ENCODE data around the gene TXLNA. TPM values are rescaled to one million over a fixed set of nuclear protein-coding genes. Genes with fewer than 3 reads are reported as not detected.
A peak's percentile ranks its signal among the peaks of the same experiment; 100 is the strongest.

The TXLNA gene
- polyA plus RNA-seq, 1 experiment, result 49.3 TPM

GRCh38 chr1:32182060-32182459, 2.6 kb downstream of the TXLNA start:
- Histone ChIP-seq H3K4me3 (ENCODE audit: low read depth, low read length) (peak overlapping the region; percentile 81), H3K27ac (ENCODE audit: low read depth, low read length) (no peak overlapping the region), H3K9me3 (ENCODE audit: control insufficient read depth, insufficient read depth, low read length) (no peaks in the 10 kb centered on the region; the same call in 1 of the 2 replicates), H3K27me3 (ENCODE audit: control insufficient read depth, insufficient read depth, low read length) (no peaks in the 10 kb centered on the region)
- TF ChIP-seq CTCF (IDR thresholded peaks at IDR 0.05; ENCODE audit: low read depth, low read length), result no peak
- ChIA-PET POLR2A (interaction anchor here (0.7 to 1.0 kb wide), 3 partner anchors 10 to 154 kb away, joined by 3 to 5 read pairs (median 4); partner anchors contain the start of gene MARCKSL1), CTCF (interaction anchor here (0.6 to 0.9 kb wide), 5 partner anchors 8 to 358 kb away, joined by 3 to 6 read pairs (median 4); no protein-coding TSS in a partner anchor)
- DNase-seq (ENCODE audit: low read depth, low spot score), result no peak

DNA sequence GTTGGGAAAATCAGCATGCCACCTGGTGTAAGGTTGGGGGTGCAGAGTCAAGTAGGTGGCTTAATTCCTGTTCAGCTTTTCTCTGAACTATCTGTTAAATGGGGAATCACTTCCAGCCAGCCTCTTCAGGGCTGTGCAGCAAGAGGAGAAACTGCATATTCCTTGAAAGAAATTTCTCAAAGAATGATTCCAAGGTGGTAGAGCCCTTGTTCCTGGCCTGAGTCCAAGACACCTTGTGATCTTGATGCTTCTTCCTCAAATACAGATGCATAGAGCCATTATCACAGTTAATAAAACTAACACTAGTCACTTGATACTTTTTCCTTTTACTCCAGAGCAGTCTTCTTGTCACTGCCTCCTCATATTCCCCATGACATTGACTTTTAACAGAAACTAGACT, 5.2 kb downstream of the TXLNA start:
- ChIA-PET POLR2A (interaction anchor here (0.6 kb wide), 1 partner anchor 52 kb away, joined by 8 read pairs; no protein-coding TSS in a partner anchor), CTCF (interaction anchor here (2.1 kb wide), 1 partner anchor 15 kb away, joined by 4 read pairs; the partner anchor contains the start of gene CCDC28B)
- DNase-seq (ENCODE audit: low read depth, low spot score), result no peak
- Histone ChIP-seq H3K9me3 (ENCODE audit: control insufficient read depth, insufficient read depth, low read length) (no peaks in the 10 kb centered on the region; the same call in 1 of the 2 replicates), H3K27ac (ENCODE audit: low read depth, low read length) (no peak overlapping the region), H3K4me3 (ENCODE audit: low read depth, low read length) (no peak overlapping the region), H3K27me3 (ENCODE audit: control insufficient read depth, insufficient read depth, low read length) (no peaks in the 10 kb centered on the region)
- TF ChIP-seq CTCF (IDR thresholded peaks at IDR 0.05; ENCODE audit: low read depth, low read length), result no peak

GRCh38 chr1:32186077-32186476, 6.6 kb downstream of the TXLNA start:
- Histone ChIP-seq H3K27me3 (ENCODE audit: control insufficient read depth, insufficient read depth, low read length) (no peaks in the 10 kb centered on the region), H3K27ac (ENCODE audit: low read depth, low read length) (no peak overlapping the region), H3K4me3 (ENCODE audit: low read depth, low read length) (no peak overlapping the region), H3K9me3 (ENCODE audit: control insufficient read depth, insufficient read depth, low read length) (no peaks in the 10 kb centered on the region)
- no peak for TF ChIP-seq CTCF (IDR thresholded peaks at IDR 0.05; ENCODE audit: low read depth, low read length)
- ChIA-PET CTCF (interaction anchor here (1.5 to 2.1 kb wide), 2 partner anchors 14 to 30 kb away, joined by 4 read pairs; partner anchors contain the start of gene CCDC28B), POLR2A (interaction anchor here (2.2 kb wide), 1 partner anchor 11 kb away, joined by 9 read pairs; no protein-coding TSS in a partner anchor)
- no peak for DNase-seq (ENCODE audit: low read depth, low spot score)

GRCh38 chr1:32186491-32186890, 7.0 kb downstream of the TXLNA start:
- H3K4me3 ChIP-seq (ENCODE audit: low read depth, low read length), result no peak overlapping the region
- ChIA-PET POLR2A (interaction anchor here (2.2 kb wide), 1 partner anchor 11 kb away, joined by 9 read pairs; no protein-coding TSS in a partner anchor), CTCF (interaction anchor here (1.5 to 2.1 kb wide), 2 partner anchors 13 to 29 kb away, joined by 4 read pairs; partner anchors contain the start of gene CCDC28B)
- H3K27me3 ChIP-seq (ENCODE audit: control insufficient read depth, insufficient read depth, low read length), result no peaks in the 10 kb centered on the region
- TF ChIP-seq CTCF (IDR thresholded peaks at IDR 0.05; ENCODE audit: low read depth, low read length), result no peak
- H3K27ac ChIP-seq (ENCODE audit: low read depth, low read length), result no peak overlapping the region
- H3K9me3 ChIP-seq (ENCODE audit: control insufficient read depth, insufficient read depth, low read length), result no peaks in the 10 kb centered on the region
- DNase-seq (ENCODE audit: low read depth, low spot score), result no peak

DNA sequence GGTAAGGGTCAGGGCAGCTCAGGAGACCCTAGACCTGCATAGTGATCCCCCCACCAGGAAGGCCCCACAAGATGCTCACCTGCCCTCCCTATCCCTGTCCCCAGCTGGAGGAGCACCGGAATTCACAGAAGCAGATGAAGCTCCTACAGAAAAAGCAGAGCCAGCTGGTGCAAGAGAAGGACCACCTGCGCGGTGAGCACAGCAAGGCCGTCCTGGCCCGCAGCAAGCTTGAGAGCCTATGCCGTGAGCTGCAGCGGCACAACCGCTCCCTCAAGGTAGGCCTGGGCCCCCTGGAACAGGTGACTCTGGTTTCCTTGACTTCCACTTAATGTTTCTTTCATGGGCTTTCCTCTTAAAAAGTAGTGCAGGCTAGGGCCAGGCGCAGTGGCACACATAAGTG, 8.4 kb downstream of the TXLNA start:
- DNase-seq (ENCODE audit: low read depth, low spot score), result no peak
- H3K4me3 ChIP-seq (ENCODE audit: low read depth, low read length), result no peak overlapping the region
- no peak overlapping the region for H3K27ac ChIP-seq (ENCODE audit: low read depth, low read length)
- ChIA-PET POLR2A (interaction anchor here (2.2 kb wide), 1 partner anchor 9 kb away, joined by 9 read pairs; no protein-coding TSS in a partner anchor), CTCF (interaction anchor here (0.6 kb wide), 1 partner anchor 61 kb away, joined by 6 read pairs; no protein-coding TSS in a partner anchor)
- no peaks in the 10 kb centered on the region for H3K9me3 ChIP-seq (ENCODE audit: control insufficient read depth, insufficient read depth, low read length)
- H3K27me3 ChIP-seq (ENCODE audit: control insufficient read depth, insufficient read depth, low read length), result no peaks in the 10 kb centered on the region
- no peak for TF ChIP-seq CTCF (IDR thresholded peaks at IDR 0.05; ENCODE audit: low read depth, low read length)

All from AG04450 (cell line).